HUES6 (cell line): ENCODE measurements around the gene AP5S1.

ENCODE experiments used
- H3K27ac ChIP-seq: 2 replicates; pipeline ENCODE4 v1.7.0; 2013; ENCODE audit warnings: low read depth, mild to moderate bottlenecking, low read length, inconsistent platforms
- H3K27me3 ChIP-seq: 2 replicates; pipeline ENCODE4 v1.6.1; 2013; ENCODE audit warnings: low read length; ENCODE audit not compliant: control insufficient read depth, insufficient read depth
- H3K36me3 ChIP-seq: 2 replicates; pipeline ENCODE4 v1.6.1; 2013; ENCODE audit warnings: low read length; ENCODE audit not compliant: control insufficient read depth, insufficient read depth
- H3K4me1 ChIP-seq: 2 replicates; pipeline ENCODE4 v1.6.1; 2013; ENCODE audit warnings: low read length; ENCODE audit not compliant: control insufficient read depth, insufficient read depth
- H3K4me3 ChIP-seq: 2 replicates; pipeline ENCODE4 v1.5.1; 2013; ENCODE audit warnings: low read depth, low read length
- H3K9ac ChIP-seq: one replicate; pipeline ENCODE4 v1.6.1; 2013; ENCODE audit warnings: mild to moderate bottlenecking, low read length
- H3K9me3 ChIP-seq: 2 replicates; pipeline ENCODE4 v1.6.1; 2013; ENCODE audit warnings: low read depth, low read length; ENCODE audit not compliant: control insufficient read depth, insufficient read depth

The AP5S1 gene

DNA sequence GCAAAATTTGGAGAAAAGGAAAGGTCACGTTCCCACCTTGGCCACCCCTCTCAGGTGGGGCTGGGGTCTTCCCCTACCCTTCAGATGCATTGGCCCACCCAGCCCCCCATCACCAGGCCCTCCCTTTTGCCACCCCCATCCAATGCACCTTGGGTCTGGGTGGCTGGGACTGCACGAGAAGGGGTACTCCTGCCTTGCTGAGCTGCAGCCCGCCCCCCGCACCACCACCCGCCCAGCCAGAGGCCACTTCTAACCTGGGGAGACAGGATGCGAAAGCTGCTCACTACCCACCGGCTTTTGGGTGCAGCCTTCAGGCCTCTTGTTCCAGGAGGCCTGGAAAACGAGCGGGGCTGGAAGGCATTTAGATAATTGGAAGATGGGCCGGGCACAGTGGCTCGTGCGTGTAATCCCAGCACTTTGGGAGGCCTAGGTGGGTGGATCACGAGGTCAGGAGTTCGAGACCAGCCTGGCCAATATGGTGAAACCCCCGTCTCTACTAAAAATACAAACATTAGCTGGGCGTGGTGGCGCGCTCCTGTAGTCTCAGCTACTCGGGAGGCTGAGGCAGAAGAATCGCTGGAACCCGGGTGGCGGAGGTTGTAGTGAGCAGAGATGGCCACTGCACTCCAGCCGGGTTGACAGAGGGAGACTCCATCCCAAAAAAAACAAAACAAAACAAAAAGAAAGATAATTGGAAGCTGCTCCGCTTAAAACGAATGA is 25.5 kb upstream of the AP5S1 start:
- Histone ChIP-seq H3K9me3 (no peaks in the 10 kb centered on the region), H3K4me3 (peak overlapping the region; percentile 76), H3K9ac (no peak overlapping the region), H3K27me3 (no peaks in the 10 kb centered on the region), H3K36me3 (no peaks in the 10 kb centered on the region), H3K4me1 (peaks cover 32% of the 10 kb centered on the region), H3K27ac (no peak overlapping the region)

DNA sequence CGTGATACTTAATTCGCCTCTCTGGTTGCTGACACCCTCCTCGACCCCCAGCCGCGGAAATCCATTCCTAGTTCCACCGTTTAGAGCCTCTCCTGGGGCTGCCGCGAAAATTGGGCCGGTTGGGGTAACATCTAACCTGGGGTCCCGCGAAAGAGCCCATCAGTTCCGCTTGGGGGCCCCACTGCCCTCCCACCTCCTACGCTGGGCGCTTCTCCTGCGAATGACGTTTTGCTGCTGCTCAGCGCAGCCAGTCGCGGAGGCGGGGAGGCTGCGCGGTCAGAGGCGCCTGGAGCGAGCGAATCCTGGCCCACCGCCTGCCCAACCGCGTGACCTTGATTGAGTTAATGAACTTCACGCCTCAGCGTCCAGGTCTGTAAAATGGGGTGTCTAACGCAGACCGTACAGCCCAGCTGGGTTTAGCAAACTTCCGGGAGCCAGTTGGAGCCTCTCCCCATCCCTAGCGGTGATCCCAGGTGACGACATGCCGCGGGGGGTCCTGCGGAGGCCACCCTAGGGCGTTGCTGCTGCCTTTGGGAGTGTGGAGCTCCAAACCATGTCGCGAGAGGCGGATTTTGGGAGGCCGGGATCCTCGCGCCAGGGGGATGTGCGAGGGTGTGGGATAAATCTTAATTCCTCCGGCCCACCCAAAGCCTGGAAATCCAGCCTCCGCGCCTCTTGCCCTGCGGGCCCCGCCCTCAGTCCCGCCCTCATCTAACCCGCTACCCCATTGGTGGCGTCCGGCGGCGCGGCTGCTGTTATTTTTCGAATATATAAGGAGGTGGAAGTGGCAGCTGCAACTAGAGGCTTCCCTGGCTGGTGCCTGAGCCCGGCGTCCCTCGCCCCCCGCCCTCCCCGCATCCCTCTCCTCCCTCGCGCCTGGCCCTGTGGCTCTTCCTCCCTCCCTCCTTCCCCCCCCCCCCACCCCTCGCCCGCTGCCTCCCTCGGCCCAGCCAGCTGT is 24.6 kb upstream of the AP5S1 start, which contains the start of gene CDC25B:
Gene CDC25B, plus strand, starts transcription at position 800 of the 958 bp plus-strand sequence. CDS start 222 bp downstream, outside the sequence.
- H3K4me3 ChIP-seq, result peak within 1 kb of the TSS; percentile 76
- peaks cover 40% of the 10 kb centered on the region for H3K4me1 ChIP-seq
- 0 out of 2 replicates have a peak, but pooled peaks cover 1% of the 10 kb centered on the region for H3K36me3 ChIP-seq
- peak within 1 kb of the TSS; percentile 16; the same call in 1 of the 2 replicates for H3K27ac ChIP-seq
- no peaks in the 10 kb centered on the region for H3K9me3 ChIP-seq
- H3K27me3 ChIP-seq, result no peaks in the 10 kb centered on the region
- peak within 1 kb of the TSS; percentile 85 for H3K9ac ChIP-seq

DNA sequence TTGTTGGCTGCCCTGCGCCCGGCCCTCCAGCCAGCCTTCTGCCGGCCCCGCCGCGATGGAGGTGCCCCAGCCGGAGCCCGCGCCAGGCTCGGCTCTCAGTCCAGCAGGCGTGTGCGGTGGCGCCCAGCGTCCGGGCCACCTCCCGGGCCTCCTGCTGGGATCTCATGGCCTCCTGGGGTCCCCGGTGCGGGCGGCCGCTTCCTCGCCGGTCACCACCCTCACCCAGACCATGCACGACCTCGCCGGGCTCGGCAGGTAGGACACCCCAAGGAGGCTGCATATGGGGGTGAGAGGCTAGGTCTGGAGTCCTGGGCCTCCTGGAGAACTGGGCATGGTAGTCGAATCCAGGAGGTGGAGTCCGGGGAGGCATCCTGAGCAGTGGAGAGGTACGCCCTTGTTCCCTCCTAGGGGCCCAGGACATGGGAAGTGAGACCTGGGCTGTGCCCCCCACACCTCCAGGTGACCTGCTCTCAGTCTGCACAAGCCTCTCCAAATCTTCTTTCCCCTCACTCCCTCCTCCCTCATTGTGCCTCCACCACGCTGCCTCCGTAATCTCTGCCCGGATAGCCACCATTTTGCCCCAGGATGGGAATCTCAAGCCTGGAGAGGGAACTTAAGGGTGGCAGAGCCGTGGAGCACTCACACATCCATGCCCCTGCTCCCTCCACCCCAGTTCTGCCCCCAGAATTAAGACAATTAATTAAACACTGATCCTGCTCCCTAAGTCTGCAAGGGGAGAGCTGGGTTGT is 23.7 kb upstream of the AP5S1 start:
- no peaks in the 10 kb centered on the region for H3K27me3 ChIP-seq
- H3K4me1 ChIP-seq, result peaks cover 43% of the 10 kb centered on the region
- no peaks in the 10 kb centered on the region for H3K9me3 ChIP-seq
- peak overlapping the region; percentile 76 for H3K4me3 ChIP-seq
- no peak overlapping the region for H3K27ac ChIP-seq
- peaks cover 10% of the 10 kb centered on the region for H3K36me3 ChIP-seq
- peak overlapping the region; percentile 85 for H3K9ac ChIP-seq

DNA sequence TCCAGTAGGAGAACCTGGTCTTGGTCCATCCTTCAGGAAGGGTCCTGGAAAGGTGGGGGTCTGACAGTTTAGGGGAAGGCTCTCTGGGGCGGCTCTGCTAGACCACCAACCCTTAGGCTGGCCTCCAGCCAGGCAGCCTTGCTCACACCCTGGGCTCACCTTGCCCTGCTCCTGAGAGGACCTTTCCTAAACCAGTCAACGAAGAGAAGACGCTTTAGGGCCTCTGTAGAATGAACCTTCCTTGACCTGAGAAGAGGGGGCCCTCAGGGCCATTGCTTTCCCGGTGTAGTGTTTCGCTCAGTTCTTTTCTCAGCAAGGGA is 23.2 kb upstream of the AP5S1 start:
- H3K4me3 ChIP-seq, result peak overlapping the region; percentile 76

DNA sequence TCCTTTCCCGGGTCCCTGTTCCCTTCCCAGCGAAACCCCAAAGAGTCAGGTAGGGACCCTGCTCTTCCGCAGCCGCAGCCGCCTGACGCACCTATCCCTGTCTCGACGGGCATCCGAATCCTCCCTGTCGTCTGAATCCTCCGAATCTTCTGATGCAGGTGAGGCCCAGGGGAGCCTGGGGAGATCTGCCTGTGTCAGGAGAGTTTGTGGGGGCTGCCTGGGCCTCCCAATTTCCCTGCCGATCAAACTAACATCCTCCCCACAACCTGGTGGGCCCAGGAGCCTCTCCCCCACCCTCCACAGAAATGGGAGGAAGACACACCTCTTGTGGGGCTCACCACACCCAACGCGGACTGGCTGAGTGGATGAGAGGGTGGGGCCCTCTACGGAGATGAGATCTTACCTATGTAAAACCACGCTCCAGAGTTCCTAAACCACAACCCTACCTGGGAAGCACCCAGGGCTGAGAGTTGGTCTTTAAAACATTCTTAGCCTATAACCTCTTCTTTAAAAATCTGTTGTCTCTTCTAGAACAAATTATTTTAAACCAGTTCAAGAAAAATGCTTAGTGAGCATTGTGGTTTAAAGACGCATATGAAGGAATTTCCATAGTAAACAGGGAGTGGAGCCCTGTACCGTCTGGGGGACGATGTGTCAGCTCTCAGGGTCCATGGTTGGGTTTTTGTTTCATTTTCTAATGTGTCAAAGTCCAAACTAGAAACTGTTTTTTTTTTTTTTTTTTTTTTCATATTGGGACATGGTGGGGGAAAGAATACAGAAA is 22.6 kb upstream of the AP5S1 start:
- peaks cover 20% of the 10 kb centered on the region for H3K36me3 ChIP-seq
- peaks cover 43% of the 10 kb centered on the region for H3K4me1 ChIP-seq
- H3K9me3 ChIP-seq, result no peaks in the 10 kb centered on the region
- no peaks in the 10 kb centered on the region for H3K27me3 ChIP-seq
- no peak overlapping the region for H3K27ac ChIP-seq
- peak overlapping the region; percentile 76 for H3K4me3 ChIP-seq
- peak overlapping the region; percentile 85 for H3K9ac ChIP-seq

More for the DNA sequence above, 23.2 kb upstream of the AP5S1 start:
- Histone ChIP-seq H3K36me3 (peaks cover 15% of the 10 kb centered on the region), H3K27ac (no peak overlapping the region), H3K9ac (peak overlapping the region; percentile 85), H3K4me1 (peaks cover 43% of the 10 kb centered on the region), H3K27me3 (no peaks in the 10 kb centered on the region), H3K9me3 (no peaks in the 10 kb centered on the region)

DNA sequence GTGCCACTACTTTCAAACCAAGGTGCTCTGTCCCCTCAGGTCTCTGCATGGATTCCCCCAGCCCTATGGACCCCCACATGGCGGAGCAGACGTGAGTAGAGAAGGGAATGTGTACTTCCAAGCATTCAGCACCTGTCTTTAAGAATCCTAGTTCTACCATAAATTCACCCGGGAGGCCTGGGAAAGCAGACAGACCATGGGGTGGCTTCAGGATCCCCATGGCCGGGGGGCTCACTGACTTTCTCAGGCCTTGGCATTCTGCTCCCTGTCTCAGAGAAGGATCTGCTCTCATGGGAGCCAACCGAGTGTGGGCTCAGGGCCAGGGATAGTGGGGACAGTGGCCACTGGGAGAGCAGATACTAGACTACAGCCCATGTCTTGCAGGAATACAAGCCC is 22.0 kb upstream of the AP5S1 start:
- Histone ChIP-seq H3K27me3 (no peaks in the 10 kb centered on the region), H3K4me1 (peaks cover 43% of the 10 kb centered on the region), H3K27ac (no peak overlapping the region), H3K4me3 (no peak overlapping the region), H3K9me3 (no peaks in the 10 kb centered on the region), H3K9ac (no peak overlapping the region), H3K36me3 (peaks cover 26% of the 10 kb centered on the region)

DNA sequence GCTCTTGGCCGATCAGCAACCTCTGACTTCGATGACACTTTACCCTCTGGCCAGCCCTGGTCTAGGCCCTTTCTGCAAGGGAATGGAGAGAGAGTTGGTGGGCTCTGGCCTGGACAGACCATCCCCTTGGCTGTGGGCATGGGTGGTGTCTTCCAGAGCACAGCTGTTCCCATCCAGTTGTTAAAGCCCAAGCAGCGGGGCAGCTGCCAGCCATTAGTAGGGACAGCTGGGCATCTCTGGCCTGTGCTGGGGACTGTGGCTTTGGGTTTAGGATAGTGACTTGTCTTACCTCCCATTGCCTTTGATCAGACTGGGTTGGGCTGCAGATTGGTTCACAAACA is 21.5 kb upstream of the AP5S1 start:
- H3K9me3 ChIP-seq, result no peaks in the 10 kb centered on the region
- no peak overlapping the region for H3K4me3 ChIP-seq
- no peak overlapping the region for H3K9ac ChIP-seq
- peaks cover 43% of the 10 kb centered on the region for H3K4me1 ChIP-seq
- no peaks in the 10 kb centered on the region for H3K27me3 ChIP-seq
- no peak overlapping the region for H3K27ac ChIP-seq
- peaks cover 31% of the 10 kb centered on the region for H3K36me3 ChIP-seq

DNA sequence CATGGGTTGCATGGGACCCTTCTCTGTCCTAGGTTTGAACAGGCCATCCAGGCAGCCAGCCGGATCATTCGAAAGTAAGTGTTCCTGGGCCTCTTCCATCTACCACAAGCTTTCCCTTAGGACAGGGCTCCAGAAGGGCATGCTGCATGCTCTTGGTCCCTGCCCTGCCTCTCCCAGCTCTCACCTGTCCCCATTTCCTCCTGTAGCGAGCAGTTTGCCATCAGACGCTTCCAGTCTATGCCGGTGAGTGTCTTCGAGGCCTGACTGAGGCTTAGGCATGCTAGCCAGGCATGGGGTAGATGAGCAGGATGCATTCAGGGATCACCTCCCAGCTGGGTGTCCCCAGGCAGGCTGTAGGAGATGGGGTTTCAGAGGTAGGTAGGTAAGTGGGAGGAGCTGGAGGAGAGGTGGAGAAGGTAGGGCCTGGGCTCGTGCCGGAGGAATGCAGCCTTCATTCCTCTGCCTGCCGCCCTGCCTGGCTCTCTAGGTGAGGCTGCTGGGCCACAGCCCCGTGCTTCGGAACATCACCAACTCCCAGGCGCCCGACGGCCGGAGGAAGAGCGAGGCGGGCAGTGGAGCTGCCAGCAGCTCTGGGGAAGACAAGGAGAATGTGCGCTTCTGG is 20.0 kb upstream of the AP5S1 start:
- Histone ChIP-seq H3K27ac (no peak overlapping the region), H3K36me3 (peaks cover 46% of the 10 kb centered on the region), H3K4me3 (no peak overlapping the region), H3K27me3 (no peaks in the 10 kb centered on the region), H3K9me3 (no peaks in the 10 kb centered on the region), H3K4me1 (peaks cover 43% of the 10 kb centered on the region), H3K9ac (peak overlapping the region; percentile 31)

DNA sequence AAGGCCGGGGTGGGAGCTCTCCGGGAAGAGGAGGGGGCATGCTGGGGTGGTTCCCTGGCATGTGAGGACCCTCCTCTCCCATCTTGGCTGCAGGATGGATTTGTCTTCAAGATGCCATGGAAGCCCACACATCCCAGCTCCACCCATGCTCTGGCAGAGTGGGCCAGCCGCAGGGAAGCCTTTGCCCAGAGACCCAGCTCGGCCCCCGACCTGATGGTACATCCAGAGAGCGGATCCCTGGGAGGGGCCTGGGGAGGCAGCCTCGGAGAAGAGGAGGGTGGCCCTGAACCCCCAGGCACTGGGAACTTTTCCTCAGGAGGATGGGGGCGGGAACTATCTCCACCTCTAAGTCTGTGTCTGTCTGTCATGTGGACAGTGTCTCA is 19.5 kb upstream of the AP5S1 start:
- H3K9ac ChIP-seq, result no peak overlapping the region
- no peak overlapping the region for H3K27ac ChIP-seq
- peaks cover 46% of the 10 kb centered on the region for H3K4me1 ChIP-seq
- H3K27me3 ChIP-seq, result no peaks in the 10 kb centered on the region
- peaks cover 51% of the 10 kb centered on the region for H3K36me3 ChIP-seq
- H3K4me3 ChIP-seq, result no peak overlapping the region
- H3K9me3 ChIP-seq, result no peaks in the 10 kb centered on the region

DNA sequence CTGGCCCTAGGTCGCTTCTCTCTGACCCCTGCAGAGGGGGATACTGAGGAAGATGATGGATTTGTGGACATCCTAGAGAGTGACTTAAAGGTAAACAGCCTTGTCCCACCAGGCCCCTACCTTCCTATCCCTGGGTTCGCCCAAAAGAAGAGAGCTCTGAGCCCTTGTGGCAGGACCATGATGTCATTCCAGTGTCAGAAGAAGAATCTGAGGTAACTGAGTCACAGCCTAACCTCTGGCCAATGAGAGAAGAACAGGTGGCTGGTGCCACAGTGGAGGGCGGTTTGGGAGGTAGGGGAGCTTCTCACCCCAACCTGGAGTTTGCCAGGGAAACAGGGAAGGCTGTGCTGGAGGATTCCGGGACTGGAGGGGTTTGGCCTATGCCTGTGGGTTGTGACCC is 19.0 kb upstream of the AP5S1 start:
- H3K27ac ChIP-seq, result no peak overlapping the region
- H3K9me3 ChIP-seq, result no peaks in the 10 kb centered on the region
- H3K4me3 ChIP-seq, result no peak overlapping the region
- no peaks in the 10 kb centered on the region for H3K27me3 ChIP-seq
- H3K9ac ChIP-seq, result no peak overlapping the region
- H3K36me3 ChIP-seq, result peaks cover 55% of the 10 kb centered on the region
- peaks cover 50% of the 10 kb centered on the region for H3K4me1 ChIP-seq
